GM18858 (cell line): Measurements from ENCODE around the gene KCNQ1OT1.
"Not testable (repeated sequence)": the region's sequence is repeated elsewhere in the genome, so short reads cannot be mapped to it uniquely, and the experiment has no call there.

Source experiments
- ATAC-seq: cut with Tn5 transposase; IDR thresholded peaks from one replicate; pipeline ENCODE4 v1.9.1; 2021; ENCODE audit not compliant: unreplicated experiment

KCNQ1OT1 gene

DNA sequence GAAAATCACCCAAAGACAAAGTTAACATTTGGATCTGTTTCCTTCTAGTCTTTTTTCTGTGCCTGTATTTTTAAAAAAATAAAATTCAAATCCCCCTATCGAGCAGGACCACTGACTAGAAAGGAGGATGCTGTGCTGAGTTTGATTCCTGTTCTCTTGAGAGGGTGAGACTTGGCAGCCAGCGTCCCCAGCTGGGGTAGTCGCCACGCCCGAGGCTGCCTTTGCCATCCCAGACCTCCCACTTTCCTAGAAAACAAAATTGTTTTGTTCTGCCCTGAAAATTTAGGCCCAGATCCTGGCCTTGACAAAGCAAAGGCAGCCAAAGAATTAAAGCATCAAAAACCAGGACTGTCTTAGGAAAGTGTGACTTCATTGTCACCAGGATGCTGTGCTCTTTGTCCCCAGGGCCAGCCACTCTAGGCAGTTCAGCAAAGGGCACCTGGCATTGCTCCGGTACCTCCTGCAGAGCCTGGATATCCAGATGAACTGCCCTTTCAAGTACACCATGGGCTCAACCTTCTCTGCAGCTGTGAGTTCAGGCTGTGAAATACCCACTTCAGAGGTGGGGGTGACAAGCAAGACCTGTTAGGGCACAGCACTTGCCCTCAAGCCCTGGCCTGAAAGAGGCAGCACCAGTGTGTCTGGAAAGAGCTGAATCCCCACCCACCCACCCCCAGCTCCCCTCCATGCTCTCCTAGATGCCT lies 44.6 kb downstream of the KCNQ1OT1 start:
- no peak for ATAC-seq

DNA sequence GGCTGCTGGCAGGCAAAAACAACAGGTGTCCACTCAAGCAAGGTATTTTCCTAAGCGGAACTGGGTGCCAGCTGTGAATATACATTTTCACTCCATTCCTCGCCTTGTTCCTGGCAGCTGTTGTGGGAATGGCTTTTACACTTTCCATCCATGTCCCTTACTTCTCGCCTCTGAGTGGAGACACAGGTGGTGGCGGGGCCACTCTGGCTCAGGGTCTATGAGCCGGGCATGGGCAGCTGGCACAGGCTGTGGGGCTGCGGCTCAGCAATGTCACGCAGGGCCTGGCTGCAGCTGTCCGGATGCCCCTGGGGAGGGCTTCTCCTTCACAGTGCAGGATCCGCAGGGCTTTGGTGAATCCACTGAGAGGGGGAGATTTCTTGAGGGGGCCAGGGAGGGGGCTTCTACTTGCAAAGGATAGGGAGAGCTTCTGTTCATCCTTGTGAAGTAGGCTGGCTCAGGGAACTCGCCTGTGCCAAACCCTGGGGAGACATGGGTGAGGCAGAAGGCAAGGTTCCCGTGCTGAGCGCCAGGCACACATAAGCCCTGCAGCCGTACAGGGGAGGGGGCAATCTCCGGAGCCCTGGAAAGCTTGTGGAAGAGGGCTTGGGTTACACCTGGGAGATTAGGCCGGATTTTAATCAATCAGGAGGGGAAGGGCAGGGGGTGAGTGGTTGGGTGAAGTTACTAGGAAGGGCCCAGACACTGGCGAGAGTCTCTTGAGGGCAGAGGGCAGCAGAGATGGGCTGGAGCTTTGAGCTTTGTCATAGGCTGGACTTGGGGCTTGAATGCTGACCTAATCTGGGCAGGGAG lies 45.7 kb downstream of the KCNQ1OT1 start:
- ATAC-seq = no peak

DNA sequence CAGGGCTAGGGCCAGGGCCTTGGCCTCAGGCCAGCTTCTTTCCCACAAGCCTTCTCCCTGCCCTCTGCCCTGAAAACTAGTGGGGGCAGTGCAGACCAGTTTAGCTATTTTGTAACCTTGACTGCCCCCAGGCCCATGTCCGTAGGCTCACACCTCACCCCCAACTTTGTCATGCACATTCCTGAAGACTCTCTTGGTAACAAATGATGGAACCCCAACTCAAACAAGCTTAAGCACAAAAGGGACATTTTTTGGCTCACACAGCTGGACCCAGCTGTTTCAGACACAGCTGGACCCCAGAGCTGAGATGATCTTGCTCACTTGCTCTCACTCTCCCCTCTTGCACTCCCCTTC lies 46.6 kb downstream of the KCNQ1OT1 start:
- ATAC-seq = no peak

DNA sequence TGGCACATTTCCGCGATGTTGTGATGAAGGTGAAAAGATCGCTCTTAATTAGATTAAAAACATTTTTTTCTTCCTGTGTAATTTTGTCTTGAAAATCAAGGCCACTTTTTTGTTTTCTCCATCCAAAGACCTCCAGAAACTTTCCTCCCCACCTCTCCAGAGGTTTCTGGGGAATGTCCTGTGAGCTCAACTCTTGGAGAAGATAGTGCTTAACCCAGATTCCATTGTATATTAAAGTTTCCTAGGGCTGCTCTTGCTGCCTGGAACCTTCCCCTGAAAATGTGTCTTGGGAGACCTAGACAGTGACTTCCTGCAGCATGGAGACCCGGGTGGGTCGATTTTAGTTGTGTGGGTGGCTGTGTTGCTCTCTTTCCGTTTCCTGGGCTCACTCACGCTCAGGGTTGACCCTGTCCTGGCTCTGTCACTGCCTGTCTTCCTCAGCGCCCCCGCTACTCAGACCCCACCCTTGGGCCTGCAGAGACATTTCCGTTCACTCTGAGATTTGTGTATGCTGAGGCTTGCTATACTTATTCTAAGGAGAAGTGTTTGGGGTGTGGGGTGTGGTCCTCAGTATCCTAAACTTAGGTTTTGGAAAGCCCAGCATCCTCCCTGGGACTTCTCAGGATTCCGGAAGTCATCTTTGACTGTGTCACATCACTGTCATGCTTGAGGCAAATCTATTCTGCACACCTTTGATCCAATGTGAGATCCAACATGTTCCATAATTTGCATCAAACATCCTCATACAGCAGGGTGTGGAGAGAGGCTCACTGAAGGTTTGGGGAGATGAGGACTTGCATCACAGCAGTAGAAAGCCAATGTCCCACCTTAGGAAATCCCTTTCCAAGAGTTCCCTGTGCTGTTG lies 47.2 kb downstream of the KCNQ1OT1 start:
- no peak for ATAC-seq

DNA sequence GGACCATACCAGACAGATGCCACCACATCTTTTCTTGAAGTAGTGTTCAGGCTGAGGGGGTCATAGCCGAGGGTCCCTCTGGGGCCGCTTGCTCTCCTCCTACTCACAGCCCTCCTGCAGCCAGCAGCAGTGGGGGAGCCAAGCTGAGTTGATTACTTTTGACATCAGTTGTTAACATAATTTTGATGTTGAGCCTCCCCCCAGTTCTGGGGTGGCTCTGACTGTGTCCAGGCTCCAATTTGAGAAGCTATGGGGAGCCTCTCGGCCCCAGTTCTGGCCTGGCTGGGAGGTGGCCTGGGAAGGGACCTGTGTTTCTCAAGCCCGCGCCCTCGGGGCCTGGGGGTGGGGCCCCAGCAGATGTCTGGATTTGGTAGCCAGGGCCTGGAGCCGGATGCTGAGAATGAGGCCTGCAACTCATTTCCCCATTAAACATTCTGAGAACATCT lies 47.9 kb downstream of the KCNQ1OT1 start:
- ATAC-seq = no peak

DNA sequence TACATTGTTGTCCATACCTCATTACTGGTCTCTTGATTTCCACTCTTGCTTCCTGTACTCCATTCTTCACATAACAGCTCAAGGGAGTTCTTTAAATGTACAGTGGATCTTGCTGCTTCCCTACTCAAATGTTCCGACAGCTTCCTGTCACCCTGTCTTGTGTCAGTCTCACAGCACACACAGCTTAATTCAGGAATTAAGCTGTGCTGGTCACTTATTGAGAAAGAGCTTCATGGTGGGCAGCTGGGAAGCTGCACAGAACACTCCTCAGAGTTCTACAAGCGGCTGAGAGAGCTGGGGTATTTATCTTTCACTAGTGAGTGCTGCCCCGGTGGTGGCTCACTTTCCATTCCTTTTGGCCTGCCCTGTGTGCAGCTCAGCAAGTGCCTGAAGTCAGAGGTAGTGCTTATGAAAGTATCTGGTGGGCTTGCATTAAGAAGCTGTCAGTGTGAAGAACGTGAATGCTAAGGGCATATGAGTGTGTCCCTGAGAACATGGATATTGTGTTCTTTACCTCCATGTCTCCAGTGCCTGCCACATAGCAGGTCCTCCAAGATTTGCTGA lies 48.7 kb downstream of the KCNQ1OT1 start:
- ATAC-seq = no peak

DNA sequence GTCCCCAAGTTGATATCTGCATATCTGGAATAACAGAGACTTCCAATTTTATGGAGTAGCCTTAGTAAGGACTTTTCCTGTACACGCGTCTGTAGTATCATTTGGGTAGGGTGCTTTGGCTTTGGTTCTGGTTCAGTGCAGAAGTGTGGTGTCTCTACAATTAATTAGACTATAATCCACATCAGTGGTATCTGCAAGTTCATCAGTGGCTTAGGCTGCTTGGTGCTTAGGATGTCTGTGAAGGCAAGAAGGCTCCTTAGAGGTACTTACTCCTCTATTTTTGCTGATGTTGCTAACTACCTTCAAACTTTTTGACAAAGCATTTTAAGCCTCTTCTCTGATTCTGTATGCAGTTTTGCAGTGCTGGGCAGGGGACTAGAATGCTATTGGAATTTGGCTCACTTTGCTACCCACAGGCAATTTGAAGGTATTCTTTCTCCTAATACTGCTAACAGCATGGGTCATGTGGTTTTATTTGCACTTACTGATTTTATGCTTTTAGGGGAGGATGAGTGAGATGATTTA lies 49.4 kb downstream of the KCNQ1OT1 start:
- no peak for ATAC-seq

DNA sequence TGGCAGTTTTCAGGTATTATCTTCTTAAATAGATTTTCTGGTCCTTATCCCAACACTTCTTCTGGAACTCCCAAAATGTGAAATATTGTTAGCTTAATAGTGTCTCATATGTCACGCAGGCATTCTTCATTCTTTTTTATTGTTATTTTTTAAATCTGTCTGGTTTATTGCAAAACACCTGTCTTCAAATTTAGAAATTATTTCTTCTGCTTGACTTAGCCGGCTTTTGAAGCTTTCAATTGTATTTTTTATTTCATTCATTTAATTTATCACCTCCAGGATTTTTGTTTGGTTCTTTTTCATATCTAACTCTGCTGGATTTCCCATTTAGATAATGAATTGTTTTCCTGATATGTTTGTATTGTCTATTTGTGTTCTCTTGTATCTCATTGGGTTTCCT lies 49.9 kb downstream of the KCNQ1OT1 start:
- ATAC-seq = no peak

DNA sequence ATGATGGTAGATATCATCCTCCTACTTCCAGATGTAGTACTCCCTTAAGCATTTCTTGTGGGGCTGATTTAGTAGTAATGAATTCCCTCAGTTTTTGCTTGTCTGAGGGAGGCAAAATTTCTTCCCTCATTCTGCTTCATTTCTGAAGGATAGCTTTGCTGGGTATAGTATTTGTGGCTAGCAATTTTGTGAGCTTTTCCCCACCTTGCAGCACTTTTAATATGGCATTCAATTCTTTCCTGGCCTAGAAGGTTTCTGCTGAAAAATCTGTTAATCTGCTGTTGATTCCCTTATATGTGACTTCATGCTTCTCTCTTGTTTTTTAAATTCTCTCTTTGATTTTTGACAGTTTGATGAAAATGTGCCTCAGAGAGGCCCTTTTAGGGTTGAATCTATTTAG lies 50.4 kb downstream of the KCNQ1OT1 start:
- no peak for ATAC-seq

DNA sequence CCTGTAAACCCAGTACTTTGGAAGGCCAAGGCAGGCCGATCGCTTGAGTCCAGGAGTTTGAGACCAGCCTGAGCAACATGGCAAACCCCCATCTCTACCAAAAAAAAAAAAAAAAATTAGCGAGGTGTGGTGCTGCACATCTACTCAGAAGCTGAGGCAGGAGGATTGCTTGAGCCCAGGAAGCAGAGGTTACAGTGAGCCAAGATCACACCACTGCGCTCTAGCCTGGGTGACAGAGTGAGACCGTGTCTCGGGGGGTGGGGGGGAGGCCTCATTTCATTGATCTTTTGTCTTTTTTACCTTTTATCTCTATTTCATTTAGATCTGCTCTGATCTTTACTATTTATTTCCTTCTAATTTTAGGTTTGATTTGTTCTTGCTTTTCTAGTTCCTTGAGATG lies 51.8 kb downstream of the KCNQ1OT1 start:
- ATAC-seq = no peak

DNA sequence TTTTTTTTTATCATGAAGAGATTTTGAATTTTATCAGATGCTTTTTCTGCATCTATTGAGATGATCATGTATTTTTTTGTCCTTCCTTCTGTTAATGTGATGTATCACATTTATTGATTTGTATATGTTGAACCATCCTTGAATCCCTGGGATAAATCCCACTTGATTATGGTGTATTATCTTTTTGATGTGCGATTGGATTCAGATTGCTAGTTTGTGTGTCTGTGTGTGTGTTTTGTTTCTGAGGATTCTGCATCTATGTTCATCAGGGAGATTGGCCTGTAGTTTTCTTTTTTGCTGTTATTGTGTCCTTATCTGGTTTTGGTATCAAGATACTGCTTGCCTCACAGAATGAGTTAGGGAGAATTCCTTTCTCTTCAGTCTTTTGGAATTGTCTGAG lies 52.6 kb downstream of the KCNQ1OT1 start:
- no peak for ATAC-seq

DNA sequence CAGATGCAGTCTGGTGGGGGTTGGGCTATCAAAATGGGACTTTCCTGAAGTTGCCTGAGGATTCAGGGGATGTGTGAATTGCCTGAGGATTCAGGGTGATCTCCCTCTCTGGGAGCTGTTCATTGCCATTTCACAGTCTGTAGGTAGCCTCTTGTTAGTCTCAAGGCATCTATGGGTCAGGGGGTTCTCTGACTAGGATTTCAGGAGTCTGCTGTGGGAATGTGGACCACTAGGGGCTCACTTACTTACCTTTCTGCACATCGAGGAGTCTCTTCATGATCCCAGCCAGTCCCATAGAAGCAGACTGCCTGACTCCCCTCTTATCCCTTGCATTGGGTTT lies 54.0 kb downstream of the KCNQ1OT1 start:
- ATAC-seq = no peak

DNA sequence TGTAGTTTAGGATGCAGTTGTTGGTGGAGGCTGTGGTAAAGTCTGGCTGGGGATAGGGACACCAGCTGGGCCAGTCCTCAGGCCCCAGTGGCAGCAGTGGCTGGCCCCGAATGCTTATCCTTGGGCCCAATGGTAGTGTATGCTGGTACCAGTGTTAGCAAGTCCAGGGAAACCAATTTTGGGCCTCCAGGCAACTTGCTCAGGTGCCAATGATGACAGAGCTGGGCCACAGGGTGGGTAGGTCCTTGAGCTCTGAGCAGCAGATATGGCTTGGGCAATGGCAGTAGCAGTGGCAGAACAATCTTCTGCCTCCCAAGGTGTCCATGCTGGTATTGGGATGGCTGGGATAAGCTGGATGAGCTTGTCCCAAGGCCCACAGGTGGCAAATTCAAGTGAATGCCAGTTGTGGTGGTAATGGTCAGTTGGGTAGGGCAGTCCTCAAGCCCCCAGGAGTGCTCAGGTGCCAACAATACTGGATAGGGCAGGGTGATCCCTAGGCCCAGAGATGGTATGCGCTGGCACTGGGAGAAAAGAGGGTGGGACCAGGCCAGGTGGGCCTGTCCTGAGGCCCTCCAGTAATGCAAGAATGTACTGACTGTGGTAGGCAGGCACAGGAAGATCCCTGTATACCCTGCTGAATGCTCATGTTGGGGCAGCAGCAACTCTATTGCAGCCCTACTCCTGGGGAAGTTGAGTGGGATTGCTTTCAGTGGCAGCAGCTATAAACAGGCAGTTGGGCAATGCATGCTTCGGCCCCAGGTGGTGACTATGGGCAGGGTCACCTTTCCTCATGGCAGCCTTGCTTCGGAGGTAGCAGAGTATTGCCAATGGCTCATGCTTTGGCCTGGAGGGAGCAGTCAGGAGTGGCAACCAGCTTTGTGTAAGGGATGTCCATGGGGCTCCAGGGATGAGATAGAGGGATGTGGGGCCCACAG lies 54.7 kb downstream of the KCNQ1OT1 start:
- no peak for ATAC-seq

DNA sequence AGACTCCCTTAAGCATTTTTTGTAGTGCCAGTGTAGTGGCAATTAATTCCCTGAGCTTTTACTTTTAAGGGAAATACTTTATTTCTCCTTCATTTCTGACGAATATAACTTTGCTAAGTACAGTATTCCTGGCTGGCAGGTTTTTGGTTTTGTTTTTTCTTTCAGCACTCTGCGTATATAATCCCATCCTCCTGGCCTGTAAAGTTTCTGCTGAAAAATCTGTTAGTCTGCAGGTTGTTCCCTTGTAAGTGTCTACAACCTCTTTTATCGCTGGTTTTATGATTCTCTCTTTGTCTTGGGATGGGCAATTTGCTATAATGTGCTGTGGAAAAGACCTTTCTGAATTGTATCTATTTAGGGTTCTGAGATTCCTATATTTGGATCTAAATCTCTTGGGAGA lies 56.0 kb downstream of the KCNQ1OT1 start:
- ATAC-seq = no peak

DNA sequence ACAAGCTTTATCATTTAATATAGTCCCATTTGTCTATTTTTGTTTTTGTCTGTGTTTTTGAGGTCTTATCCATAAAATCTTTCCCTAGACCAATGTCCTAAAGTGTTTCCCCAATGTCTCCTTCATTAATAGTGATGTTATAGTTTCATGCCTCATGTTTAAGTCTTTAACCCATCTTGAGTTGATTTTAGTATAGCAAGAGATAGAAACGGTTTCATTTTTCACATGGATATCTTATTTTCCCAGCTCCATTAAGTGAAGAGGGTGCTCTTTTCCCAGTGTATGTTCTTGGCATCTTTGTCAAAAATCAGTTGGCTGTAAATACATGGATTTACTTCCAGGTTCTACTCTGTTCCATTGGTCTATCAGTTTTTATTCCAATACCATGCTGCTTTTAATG lies 58.2 kb downstream of the KCNQ1OT1 start:
- ATAC-seq = no peak

DNA sequence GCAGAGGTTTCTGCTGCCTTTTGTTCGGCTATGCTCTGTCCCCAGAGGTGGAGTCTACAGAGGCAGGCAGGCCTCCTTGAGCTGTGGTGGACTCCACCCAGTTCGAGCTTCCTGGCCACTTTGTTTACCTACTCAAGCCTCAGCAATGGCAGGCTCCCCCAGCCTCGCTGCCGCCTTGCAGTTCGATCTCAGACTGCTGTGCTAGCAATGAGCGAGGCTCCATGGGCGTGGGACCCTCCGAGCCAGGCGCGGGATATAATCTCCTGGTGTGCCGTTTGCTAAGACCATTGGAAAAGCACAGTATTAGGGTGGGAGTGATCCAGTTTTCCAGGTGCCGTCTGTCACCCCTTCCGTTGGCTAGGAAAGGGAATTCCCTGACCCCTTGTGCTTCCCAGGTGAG lies 60.0 kb downstream of the KCNQ1OT1 start:
- not testable (repeated sequence) for ATAC-seq

DNA sequence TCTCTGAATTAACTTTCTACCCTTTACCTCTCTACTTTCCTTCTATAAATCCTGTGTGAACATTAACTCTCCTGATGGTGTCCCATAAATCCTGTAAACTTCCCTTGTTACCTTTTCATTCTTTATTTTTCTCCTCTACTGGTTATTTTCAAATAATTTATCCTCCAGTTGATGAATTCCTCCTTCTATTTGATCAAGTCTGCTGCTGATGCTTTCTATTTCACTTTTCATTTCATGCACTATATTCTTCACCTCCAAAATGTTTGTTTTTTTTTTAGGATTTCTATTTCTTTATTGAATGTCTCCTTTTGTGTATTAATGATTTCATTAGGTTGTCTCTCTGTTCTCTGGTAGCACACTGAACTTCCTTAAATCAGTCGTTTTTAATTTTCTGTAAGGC lies 68.6 kb downstream of the KCNQ1OT1 start:
- ATAC-seq = no peak

DNA sequence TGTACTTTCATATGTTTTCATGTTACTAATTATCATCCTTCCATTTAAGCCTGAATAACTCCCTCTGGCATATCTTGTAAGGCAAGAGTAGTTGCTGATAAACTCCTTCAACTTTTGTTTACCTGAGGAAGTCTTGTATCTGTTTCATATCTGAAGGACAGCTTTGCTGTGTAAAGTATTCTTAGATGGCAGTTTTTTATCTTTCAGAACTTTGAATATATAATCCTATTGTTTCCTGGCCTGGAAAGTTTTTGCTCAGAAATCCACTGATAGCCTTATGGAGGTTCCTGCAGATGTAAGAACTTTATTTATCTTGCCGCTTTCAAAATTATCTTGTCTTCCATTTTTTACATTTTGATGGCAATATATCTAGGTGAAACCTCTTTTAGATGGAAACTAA lies 69.1 kb downstream of the KCNQ1OT1 start:
- no peak for ATAC-seq

DNA sequence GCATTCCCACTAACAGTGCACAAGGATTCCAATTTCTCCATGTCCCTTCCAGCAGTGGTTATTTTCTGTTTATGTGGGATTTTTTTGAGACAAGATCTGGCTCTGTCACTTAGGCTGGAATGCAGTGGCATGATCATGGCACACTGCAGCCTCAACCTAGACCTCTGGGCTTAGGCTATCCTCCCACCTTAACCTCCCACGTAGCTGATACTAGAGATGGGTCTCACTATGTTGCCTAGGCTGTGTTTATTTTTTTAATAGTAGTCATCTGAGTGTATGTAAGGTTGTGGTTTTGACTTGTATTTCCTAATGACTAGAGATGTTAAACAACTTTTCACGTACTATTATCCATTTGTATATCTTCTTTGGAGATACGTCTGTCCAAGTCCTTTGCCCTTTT lies 74.6 kb downstream of the KCNQ1OT1 start:
- no peak for ATAC-seq

DNA sequence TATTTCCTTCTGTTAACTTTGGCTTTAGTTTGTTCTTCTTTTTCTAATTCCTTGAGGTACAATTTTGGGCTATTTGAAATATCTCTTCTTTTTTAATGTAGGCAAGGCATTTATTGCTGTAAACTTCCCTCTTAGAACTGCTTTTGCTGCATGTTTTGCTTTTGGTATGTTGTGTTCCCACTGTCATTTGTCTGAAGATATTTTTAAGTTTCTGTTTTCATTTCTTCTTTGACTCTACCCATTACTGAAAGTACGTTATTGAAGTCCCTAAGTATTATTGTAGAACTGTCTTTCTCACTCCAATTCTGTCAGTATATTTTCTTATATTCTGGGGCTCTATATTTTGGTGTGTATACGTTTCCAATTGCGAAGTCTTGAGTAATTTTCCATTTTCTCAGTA lies 77.9 kb downstream of the KCNQ1OT1 start:
- ATAC-seq = no peak
